Natural killer cell (primary cell): ENCODE data around the gene GALK1. TPM values are rescaled to one million over a fixed set of nuclear protein-coding genes. Genes with fewer than 3 reads are reported as not detected.

ENCODE experiments used
- ATAC-seq, 3 donors: fragments of 150-1000 bp in 2 of 3; fragments of 200-7000 bp in 1 of 3; cut with Tn5 transposase; 1 replicate in 1 of 3; 2 replicates in 2 of 3; pipeline ENCODE4 v1.10.0; 2021; ENCODE audit warnings: mild to moderate bottlenecking in 2 of 3, moderate library complexity in 2 of 3
- DNase-seq, 2 donors: peaks; one replicate each; pipeline versions ENCODE4 v3.0.0 to v3.0.0-alpha.2; 2013 to 2021; ENCODE audit warnings: mixed read lengths in 1 of 2
- H3K27ac ChIP-seq: one replicate; pipeline ENCODE4 v1.5.1; 2013; ENCODE audit warnings: mild to moderate bottlenecking, low read length
- H3K27me3 ChIP-seq: one replicate; pipeline ENCODE4 v1.6.1; 2013; ENCODE audit warnings: low read length; ENCODE audit not compliant: control insufficient read depth, insufficient read depth
- H3K36me3 ChIP-seq: one replicate; pipeline ENCODE4 v1.6.1; 2013; ENCODE audit warnings: low read length; ENCODE audit not compliant: control insufficient read depth, insufficient read depth
- H3K4me1 ChIP-seq: one replicate; pipeline ENCODE4 v1.6.1; 2013; ENCODE audit warnings: low read length; ENCODE audit not compliant: control insufficient read depth, insufficient read depth
- H3K4me3 ChIP-seq: one replicate; pipeline ENCODE4 v1.5.1; 2013; ENCODE audit warnings: low read length
- H3K9me3 ChIP-seq: one replicate; pipeline ENCODE4 v1.6.1; 2013; ENCODE audit warnings: low read length; ENCODE audit not compliant: control insufficient read depth, insufficient read depth
- H3K27ac Mint-ChIP-seq, 2 donors: one replicate each; pipeline ENCODE4 v1.8.0; 2022; ENCODE audit warnings: mild to moderate bottlenecking in 2 of 2, mixed read lengths in 2 of 2, moderate library complexity in 1 of 2
- H3K27me3 Mint-ChIP-seq, 2 donors: one replicate each; pipeline ENCODE4 v1.8.0; 2022; ENCODE audit warnings: low read depth in 2 of 2, mixed read lengths in 2 of 2
- H3K36me3 Mint-ChIP-seq: one replicate; pipeline ENCODE4 v1.8.0; 2022; ENCODE audit warnings: mixed read lengths
- H3K4me1 Mint-ChIP-seq, 2 donors: one replicate each; pipeline ENCODE4 v1.8.0; 2022; ENCODE audit warnings: mixed read lengths in 2 of 2
- H3K4me3 Mint-ChIP-seq: one replicate; pipeline ENCODE4 v1.8.0; 2022; ENCODE audit warnings: mild to moderate bottlenecking, moderate library complexity, mixed read lengths
- H3K9me3 Mint-ChIP-seq, 2 donors: one replicate each; pipeline ENCODE4 v1.8.0; 2022; ENCODE audit warnings: mixed read lengths in 2 of 2
- CTCF ChIP-seq: fragments of 200-600 bp; IDR thresholded peaks from one replicate; pipeline ENCODE4 v1.8.0; 2022; ENCODE audit warnings: antibody characterized with exemption
- WGBS: methylation state at CpG from one replicate; pipeline ENCODE4 v1.1.7; 2013; ENCODE audit warnings: missing lambda C conversion rate; ENCODE audit not compliant: insufficient coverage; 5-methylcytosine and 5-hydroxymethylcytosine counted together
- intact Hi-C: fragments of 100-400 bp; cut with micrococcal nuclease; formaldehyde crosslinking; loops from one replicate; pipeline ENCODE4 v1.14.2; 2022
- total RNA-seq, 4 donors: library from RNA; stranded (reverse); fragments of 120-200 nt in 1 of 4; gene quantifications; one replicate each; pipeline versions ENCODE4 v1.2.3 to v1.2.4, GENCODE V29; 2013 to 2022

The GALK1 gene
- total RNA-seq, 3 donors from 2014 or later (not counting 1 experiment from before 2014, with no cell fraction given), result 11.9 to 15.9 (median 12.6) TPM

DNA sequence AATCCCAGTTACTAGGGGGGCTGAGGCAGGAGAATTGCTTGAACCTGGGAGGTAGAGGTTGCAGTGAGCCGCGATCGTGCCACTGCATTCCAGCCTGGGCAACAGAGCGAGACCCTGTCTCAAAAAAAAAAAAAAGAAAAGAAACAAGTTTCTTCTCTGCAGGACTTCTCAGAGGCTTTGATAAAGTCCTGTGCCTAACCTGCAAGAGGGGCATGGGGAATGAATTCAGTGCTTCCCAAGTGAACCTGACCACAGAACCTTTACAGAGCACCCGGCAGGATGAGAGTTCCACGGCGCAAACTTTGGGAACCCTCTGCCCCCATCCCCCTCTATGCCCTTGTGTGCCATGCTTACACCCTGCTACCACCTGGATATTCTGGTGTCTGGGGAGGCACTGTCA lies 25.8 kb downstream of the GALK1 start:
- intact Hi-C loops, result no loop called here
- Mint-ChIP-seq H3K27ac (no peak overlapping the region), H3K4me1 (peaks cover 0 to 8% of the 10 kb centered on the region in 2 donors), H3K36me3 (no peaks in the 10 kb centered on the region), H3K4me3 (no peak overlapping the region), H3K9me3 (no peaks in the 10 kb centered on the region), H3K27me3 (no peaks in the 10 kb centered on the region)
- ATAC-seq (no peak), DNase-seq (no peak)
- no peak for TF ChIP-seq CTCF
- H3K27ac ChIP-seq, result no peak overlapping the region
- H3K9me3 ChIP-seq, result no peaks in the 10 kb centered on the region
- H3K36me3 ChIP-seq, result no peaks in the 10 kb centered on the region
- no peak overlapping the region for H3K4me3 ChIP-seq
- over 99% methylated on average over 7 of the region's 7 CpGs for WGBS
- H3K27me3 ChIP-seq, result no peaks in the 10 kb centered on the region
- peaks cover 12% of the 10 kb centered on the region for H3K4me1 ChIP-seq

DNA sequence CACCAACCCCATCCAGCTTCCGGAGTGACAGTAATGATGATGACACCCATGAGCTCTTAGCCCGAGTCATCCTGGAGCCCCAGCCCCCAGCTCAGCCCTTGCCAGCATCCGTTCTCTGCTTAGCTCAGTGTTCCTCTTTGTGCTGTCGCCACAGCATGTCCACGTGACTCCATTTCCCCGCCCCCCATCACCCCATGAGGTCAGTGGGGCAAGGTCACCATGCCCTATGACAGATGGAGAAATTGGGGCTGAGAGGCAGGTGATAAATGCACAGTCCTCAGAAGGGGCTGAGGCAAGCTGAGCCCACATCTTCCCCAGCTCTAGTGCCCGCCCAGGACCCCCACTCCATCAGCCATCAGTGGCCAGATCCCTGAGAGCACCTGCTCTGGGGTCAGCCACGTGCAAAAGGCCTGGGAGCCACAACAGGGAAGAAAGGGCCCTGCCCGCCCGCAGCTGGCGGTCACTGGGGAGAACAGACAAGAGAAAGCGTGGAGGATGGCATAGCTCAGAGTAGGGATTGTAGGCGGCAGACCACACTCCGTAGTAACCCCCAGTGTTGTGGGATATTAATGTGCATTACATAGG lies 26.7 kb downstream of the GALK1 start:
- Mint-ChIP-seq H3K9me3 (no peaks in the 10 kb centered on the region), H3K36me3 (no peaks in the 10 kb centered on the region), H3K4me1 (peaks cover 0 to 8% of the 10 kb centered on the region in 2 donors), H3K4me3 (no peak overlapping the region), H3K27me3 (no peaks in the 10 kb centered on the region), H3K27ac (peak overlapping the region in 1 of 2 donors; percentile 59)
- intact Hi-C loops, result no loop called here
- Histone ChIP-seq H3K36me3 (no peaks in the 10 kb centered on the region), H3K4me1 (peaks cover 12% of the 10 kb centered on the region), H3K4me3 (no peak overlapping the region), H3K9me3 (no peaks in the 10 kb centered on the region), H3K27ac (no peak overlapping the region), H3K27me3 (no peaks in the 10 kb centered on the region)
- ATAC-seq (peak; percentile 46 to 70 (median 50)), DNase-seq (no peak)
- TF ChIP-seq CTCF, result no peak
- 56% methylated on average over 14 of the region's 14 CpGs for WGBS

GRCh38 chr17:75737133-75737962 lies 27.6 kb downstream of the GALK1 start:
- no peak overlapping the region for H3K27ac ChIP-seq
- TF ChIP-seq CTCF, result no peak
- Mint-ChIP-seq H3K36me3 (no peaks in the 10 kb centered on the region), H3K9me3 (no peaks in the 10 kb centered on the region), H3K4me3 (no peak overlapping the region), H3K4me1 (peaks cover 0 to 8% of the 10 kb centered on the region in 2 donors), H3K27ac (no peak overlapping the region), H3K27me3 (no peaks in the 10 kb centered on the region)
- ATAC-seq, result no peak
- WGBS, result 90% methylated on average over 20 of the region's 20 CpGs
- no peak for DNase-seq
- no peaks in the 10 kb centered on the region for H3K9me3 ChIP-seq
- H3K4me3 ChIP-seq, result no peak overlapping the region
- peaks cover 12% of the 10 kb centered on the region for H3K4me1 ChIP-seq
- no peaks in the 10 kb centered on the region for H3K36me3 ChIP-seq
- H3K27me3 ChIP-seq, result no peaks in the 10 kb centered on the region
- intact Hi-C loops, result no loop called here
